Transverse colon (tissue), 4 donors: ENCODE measurements around the gene PPDPF.

Source experiments
- EP300 ChIP-seq: sonication (generic); formaldehyde crosslinking; IDR thresholded peaks from one replicate; pipeline ENCODE4 v1.6.1; 2017; ENCODE audit warnings: antibody characterized with exemption, low read depth
- POLR2A ChIP-seq: fragments of 450-650 bp; IDR thresholded peaks from one replicate; pipeline ENCODE4 v1.6.1; 2016; ENCODE audit warnings: antibody characterized with exemption, mild to moderate bottlenecking, moderate library complexity
- POLR2AphosphoS5 ChIP-seq, 3 donors: sonication (generic); formaldehyde crosslinking; IDR thresholded peaks; one replicate each; pipeline ENCODE4 v1.6.1; 2016; ENCODE audit warnings: antibody characterized with exemption in 3 of 3
- TF ChIP-seq, protein P1 (sequence below), 5 experiments: fragments of 200-600 bp in 3 of 5; fragments of 450-650 bp in 2 of 5; sonication (generic) in 3 of 5; IDR thresholded peaks; 1 replicate in 2 of 5; 2 replicates in 3 of 5; pipeline ENCODE4 v1.5.1; 2016 to 2017; ENCODE audit warnings: antibody characterized with exemption in 5 of 5, inconsistent platforms in 3 of 5, mild to moderate bottlenecking in 2 of 5, moderate library complexity in 1 of 5

DNA sequence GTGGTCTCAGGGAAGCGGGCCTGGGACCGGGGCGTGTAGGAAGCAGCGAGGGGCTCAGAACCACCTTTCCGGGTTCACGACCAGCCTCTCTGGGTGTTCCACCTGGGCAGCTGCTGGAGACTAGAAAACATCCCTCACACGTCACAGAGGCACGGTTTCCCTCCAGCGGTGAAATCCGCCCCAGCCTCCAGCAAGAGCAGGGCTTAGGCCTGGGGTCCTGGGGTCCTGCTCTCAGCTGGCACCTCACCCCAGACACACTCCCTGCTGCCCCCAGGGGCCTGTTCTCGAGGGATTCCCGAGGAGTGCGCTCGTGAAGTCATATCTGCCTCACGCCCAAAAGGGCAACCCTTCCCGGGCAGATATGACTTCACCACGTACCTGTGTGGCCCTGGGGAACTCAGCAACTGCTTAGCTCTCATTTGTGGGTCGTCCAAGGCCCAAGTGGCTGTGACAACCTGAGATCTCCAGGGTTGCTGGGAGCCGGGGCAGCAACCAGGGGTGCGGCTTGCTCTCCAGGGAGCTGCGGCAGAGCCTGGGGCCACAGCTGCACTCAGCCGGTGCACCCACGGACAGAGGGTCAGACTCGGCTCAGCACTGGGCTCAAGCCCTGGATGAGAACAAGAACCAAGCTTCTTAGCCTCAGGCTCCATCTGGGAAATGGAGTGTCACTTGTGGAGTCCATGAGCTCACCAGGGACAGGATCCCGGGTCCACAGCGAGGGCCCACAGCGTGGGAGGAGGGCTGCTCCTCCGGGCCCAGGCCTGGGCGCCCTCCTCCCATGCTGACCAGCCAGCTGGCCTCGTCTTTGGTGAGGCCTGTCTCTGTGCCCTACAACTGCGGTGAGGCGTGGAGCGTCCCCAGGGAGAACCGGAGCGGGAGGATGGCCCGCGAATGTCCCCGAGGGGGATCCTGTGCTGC lies 34.1 kb downstream of the PPDPF start:
- TF ChIP-seq, protein P1, sequence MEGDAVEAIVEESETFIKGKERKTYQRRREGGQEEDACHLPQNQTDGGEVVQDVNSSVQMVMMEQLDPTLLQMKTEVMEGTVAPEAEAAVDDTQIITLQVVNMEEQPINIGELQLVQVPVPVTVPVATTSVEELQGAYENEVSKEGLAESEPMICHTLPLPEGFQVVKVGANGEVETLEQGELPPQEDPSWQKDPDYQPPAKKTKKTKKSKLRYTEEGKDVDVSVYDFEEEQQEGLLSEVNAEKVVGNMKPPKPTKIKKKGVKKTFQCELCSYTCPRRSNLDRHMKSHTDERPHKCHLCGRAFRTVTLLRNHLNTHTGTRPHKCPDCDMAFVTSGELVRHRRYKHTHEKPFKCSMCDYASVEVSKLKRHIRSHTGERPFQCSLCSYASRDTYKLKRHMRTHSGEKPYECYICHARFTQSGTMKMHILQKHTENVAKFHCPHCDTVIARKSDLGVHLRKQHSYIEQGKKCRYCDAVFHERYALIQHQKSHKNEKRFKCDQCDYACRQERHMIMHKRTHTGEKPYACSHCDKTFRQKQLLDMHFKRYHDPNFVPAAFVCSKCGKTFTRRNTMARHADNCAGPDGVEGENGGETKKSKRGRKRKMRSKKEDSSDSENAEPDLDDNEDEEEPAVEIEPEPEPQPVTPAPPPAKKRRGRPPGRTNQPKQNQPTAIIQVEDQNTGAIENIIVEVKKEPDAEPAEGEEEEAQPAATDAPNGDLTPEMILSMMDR (IDR thresholded peaks at IDR 0.05) = no peak
- TF ChIP-seq POLR2A (no peak), POLR2AphosphoS5 (IDR thresholded peaks at IDR 0.05) (no peak), EP300 (no peak)
